ENCODE data around the gene PAH.

- TF ChIP-seq POLR2AphosphoS5 (IDR thresholded peaks at IDR 0.05) (no peak), CTCF (IDR thresholded peaks at IDR 0.05) (peak; percentile 81 to 90 (median 85)), POLR2A (IDR thresholded peaks at IDR 0.05) (no peak), EP300 (IDR thresholded peaks at IDR 0.05; ENCODE audit: low read depth) (no peak)
These were observed 31.9 kb upstream of the PAH start for GRCh38 chr12:102948941-102949352.

All from transverse colon (tissue), 4 donors.